HuH-7.5 (cell line): ENCODE data around the gene ABCA13.

Experiments used
- DNase-seq: peaks from one replicate; pipeline ENCODE4 v3.0.0; 2011; ENCODE audit warnings: low spot score

The ABCA13 gene

DNA sequence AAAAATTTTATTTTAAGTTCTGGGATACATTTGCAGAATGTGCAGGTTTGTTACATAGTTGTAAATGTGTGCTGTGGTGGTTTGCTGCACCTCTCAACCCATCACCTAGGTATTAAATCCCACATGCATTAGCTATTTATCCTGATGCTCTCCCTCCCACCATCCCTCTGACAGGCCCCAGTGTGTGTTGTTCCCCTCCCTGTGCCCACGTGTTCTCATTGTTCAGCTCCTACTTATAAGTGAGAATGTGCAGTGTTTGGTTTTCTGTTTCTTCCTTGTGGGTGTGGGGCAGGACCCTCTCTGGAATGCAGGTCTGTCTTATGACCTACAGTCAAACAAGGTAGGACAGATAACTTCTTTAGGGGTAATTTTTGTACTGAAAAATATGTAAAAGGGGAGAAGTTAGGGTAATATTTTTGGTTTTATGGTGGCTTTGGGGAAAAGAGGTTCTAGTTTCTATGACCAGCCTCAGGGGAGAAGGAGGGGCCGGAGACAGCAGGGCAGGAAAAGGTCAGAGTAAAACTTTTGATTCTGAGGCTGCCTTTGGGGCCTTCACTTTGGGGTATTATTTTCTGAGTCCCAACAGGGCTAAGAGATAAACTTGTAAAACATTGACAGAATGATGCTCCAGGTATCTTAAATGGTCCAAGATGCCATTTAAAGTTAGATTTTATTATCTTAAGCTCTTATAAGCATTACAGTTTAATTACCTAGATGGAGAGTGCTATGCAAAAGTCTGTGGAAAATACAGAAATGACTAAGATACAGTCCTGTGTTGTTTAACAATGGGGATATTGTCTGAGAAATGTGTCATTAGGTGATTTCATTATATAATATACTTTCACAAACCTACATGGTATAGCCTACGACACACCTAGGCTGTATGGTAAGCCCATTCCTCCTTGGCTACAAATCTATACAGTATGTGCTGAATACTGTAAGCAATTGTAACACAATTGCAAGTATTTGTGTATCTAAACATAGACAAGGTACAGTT lies 354.8 kb downstream of the ABCA13 start:
- DNase-seq, result no peak

DNA sequence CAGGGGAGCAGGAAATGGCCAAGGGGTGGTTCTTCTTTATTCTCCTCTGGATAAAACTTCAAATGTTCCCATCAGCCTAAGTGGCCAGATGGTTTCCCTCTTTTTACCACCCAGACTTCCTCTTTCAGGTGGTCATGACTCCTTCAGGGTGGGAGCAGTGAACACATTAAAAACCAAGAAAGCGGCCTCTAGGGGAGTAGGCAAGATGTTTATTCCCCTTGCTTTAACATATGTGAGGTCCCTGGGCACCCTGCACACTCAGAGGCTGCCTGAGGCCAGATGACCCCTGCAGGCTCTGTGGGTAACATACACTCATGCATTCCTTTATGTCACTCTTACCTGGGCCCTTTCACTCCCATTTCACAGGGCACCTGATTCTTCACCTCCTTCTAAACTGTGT lies 357.4 kb downstream of the ABCA13 start:
- DNase-seq, result no peak

DNA sequence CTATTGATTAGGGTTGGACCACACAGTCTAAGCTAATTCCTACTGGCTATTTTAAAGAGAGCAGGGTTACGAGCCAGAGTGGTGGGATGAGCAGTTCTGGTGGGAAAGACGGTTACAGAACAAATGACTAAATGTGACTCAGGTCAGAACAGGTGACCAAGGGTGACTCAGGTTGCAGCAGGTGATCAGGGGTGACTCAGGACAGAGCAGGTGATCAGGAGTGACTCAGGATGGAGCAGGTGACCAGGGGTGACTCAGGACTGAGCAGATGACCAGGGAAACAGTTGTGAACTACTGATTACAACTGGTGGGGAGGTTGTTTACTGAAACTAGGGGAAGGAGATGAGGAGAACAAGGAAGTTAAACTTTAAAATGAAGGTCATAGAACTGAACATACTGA lies 366.3 kb downstream of the ABCA13 start:
- DNase-seq, result no peak

DNA sequence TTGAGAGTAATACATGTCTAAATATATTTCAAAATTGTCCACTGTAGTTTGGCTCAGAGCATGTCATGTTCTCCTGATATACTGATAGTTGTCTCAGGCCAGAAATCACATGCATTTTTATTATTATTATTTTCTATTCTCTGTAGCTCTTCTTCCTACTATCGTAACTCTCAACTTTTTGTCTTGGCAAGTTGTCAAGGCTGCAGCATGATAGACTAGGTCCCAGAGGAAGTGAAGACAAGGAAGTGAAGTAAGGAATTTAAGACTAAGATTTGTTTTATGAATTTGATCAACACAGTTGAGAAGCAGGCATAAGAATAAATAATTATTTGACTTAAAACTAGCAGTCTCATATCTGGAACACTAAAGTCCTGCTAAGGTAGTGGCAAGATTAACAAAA lies 369.5 kb downstream of the ABCA13 start:
- DNase-seq, result no peak

DNA sequence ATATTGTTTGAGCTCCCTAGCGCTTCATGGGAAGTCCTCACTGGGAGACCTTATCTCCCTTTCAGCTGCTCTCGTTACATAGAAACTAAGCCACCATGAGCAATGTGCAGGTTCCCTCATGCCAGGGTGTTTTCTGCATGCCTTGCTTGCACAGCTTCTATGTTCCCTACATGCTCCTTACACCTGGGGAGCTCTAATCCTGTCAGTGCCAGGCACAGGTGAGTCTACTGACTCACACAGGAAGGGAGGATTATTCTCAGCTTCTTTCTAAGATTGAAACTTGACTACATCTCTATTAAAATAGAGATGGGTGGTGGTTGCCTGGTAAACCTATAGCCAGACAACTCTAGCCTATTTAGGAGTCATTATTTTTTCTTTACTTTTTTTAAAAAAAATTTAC lies 377.4 kb downstream of the ABCA13 start:
- DNase-seq, result no peak

DNA sequence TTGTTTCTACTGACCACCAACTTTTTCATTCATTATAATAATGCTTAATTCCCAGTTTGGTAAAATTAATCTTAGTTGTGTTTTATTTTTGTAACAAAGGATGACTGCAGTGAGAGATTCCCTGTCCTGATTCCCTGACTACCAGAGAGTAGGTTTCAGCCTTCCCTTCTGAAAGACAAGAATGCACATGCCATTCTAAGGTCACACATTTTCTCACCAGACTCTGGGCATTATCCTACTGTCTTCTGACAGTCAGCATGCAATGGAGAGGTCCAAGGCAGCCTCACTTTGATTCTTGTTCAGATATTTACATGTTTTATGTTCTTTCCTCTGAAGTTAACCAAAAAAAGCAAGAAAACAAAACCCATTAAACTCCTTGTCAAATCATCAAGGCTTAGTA lies 380.4 kb downstream of the ABCA13 start:
- DNase-seq, result no peak

DNA sequence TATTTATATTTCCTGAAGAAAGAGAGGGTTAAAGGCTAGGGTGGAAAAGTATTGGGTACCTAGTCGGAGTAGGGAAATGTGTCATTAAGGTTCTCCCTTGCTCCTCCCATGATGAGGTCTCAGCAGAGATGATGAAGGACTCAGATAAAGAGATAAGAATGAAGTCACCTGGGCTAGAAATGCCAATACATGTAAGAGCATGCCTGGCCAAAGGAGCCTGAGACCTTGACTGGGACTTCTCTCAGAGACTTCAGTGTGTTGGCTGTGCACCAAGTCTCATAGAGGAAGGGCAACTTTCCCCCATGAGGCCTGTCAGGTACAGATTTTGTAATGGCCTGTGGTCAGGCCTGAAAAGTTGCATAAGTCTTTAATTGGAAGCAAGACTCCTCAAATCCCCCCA lies 392.1 kb downstream of the ABCA13 start:
- DNase-seq, result no peak

DNA sequence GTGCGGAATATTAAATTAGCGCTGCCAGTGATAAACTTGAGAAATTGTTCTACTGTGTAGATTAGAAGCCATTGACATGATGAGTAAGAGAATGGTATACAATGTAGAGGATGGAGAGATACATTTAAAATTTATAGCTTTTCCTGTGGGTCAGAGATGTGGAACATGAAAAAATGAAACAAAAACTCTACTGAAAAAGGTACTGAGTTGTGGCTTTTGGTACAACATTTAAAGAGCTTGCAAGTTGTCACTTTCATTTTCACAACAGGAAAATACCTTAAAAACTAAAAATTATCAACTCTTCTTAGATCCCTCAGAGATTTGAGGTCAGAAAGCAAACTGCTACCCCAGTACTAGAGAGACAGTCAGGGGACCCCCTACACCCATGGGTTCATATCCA lies 404.3 kb downstream of the ABCA13 start:
- no peak for DNase-seq

DNA sequence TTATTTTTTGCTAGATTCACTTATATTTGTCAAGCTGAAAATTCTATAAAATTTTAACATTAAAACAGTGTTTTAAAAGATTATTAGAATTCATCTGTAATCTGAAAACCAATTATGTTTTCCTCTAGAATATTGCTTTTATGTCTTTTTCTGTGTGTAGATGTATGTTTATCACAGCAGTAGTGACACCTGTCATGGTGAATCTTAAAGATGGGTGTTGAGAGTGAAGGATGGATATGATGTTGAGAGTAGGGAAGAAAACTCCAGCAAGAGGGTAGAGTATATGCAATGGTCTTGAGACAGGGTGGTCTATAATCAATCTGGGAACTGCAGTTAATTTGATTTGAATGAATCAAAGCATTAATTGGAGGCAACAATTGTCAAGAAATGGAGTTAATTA lies 416.2 kb downstream of the ABCA13 start:
- DNase-seq, result no peak

DNA sequence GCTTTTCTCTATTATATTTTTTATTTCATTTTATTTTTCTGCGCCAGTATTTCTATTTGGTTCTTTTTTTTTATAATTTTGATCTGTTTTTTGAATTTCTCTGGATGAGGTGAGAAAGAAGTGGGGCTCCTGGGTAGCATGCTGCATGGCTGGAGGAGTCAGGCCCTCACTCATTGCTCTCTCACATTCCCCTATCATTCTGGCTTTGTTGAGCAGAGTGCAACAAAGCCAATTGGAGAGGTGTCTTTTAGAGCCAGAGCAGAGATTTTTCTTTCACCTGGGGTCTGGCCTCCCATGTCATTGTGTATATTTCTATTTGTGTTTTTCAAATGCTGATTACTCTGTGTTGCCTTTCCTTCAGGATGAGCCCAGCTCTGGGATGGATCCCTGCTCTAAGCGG lies 423.1 kb downstream of the ABCA13 start:
- DNase-seq, result no peak

DNA sequence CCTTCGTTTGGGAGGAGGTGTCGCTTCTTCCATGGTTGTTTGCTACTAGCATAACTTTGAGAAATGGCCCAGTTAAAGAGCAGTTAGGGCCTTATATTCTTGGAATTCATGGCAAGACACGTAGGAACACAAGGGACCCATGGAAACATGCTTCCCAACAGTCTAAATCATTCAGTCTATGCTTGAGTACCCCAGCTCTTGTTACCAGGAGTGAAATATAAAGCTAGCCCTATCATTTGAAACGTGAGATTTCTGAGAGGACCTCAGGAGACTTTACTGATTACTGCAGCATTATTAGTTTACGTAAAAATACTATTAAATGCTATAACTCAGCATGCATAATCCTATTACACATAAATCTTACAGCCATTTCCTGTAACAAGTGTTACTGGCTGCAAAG lies 424.5 kb downstream of the ABCA13 start:
- DNase-seq, result no peak

DNA sequence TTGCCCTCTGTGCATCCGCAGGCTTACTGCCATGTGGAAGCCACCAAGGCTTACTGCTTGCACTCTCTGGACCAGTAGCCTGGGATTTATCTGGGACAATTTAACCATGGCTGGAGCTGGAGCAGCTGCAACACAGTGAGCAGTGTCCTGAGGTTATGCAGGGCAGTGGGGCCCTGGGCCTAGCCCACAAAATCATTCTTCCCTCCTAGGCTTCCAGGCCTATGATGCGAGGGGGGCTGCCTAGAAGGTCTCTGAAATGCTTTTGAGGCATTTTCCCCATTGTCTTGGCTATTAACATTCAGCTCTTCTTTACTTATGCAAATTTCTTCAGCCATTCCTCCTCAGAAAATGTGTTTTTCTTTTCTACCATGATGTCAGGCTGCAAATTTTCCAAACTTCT lies 439.4 kb downstream of the ABCA13 start:
- DNase-seq, result no peak

DNA sequence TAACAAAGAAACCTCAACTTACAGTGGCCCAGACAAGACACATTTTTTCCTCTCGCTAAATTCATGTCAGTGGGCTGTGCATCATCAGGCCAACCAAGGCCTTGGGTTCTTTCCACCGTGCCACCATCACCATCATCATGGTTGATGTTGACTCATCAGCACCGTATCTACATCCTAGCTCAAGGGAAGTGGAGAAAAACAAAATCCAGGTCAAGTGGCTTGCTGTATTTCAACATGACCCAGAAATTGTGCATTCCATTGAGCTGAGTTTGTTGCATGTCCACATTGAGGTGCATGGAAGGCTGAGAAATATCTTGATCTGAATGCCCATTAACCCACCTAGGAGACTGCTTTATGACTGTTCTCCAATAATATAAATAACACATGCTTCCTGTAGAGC lies 440.7 kb downstream of the ABCA13 start:
- no peak for DNase-seq

DNA sequence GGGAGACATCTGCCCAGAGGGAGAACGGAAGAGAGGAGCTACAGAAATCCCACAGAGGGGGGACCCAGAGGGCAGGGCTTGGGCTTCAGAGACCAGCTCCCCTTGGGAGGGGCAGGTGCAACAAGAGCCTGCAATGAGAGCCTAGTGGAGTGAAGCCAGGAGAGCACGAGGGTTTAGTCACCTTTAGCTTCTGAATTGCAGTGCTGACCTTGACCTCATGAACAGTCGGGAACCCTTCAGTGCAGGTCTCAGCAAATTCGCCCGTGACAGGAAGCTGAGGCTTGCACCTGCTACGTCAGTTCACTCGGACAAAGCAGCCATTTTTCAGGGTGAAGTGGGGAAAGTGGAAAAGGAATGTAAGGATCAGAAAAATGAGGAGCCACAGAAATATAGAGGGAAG lies 446.2 kb downstream of the ABCA13 start:
- no peak for DNase-seq

DNA sequence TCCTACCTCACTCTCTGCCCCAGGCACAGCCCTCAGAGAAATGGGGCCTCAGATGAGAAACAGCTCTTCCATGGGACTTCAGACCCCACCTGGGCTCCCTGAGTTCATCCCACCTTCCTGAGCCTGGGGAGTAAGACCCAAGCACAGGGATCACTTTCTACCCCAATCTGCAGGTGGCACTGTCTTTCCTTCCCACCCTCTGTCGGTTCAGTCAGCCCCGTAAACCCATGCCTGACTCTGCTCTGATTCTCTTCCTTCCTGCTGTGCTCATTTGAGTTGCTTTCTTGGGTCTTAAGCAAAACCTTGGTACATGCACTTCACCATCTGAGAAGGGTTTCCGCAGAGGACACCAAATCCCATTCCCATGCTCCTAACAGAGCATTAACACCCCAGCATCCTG lies 446.7 kb downstream of the ABCA13 start:
- DNase-seq, result no peak

DNA sequence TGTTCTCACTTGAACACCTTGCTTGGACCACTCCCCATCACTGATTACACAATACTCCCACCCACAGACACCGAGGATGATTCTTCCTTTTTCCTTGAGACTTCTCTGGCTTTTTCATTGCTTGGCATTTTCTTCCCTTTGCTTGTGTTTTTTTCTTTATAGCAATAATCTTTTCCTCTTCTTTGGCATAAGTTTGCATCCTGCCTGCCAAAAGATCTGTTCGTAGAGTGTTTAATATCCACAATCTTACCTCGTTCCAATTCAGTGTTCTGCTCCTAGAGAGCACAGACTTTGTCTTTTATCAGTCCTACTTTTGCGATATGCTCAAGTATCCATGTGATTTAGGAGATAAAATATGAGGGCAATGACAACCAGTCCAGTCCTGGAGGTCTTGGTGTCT lies 449.8 kb downstream of the ABCA13 start:
- no peak for DNase-seq

DNA sequence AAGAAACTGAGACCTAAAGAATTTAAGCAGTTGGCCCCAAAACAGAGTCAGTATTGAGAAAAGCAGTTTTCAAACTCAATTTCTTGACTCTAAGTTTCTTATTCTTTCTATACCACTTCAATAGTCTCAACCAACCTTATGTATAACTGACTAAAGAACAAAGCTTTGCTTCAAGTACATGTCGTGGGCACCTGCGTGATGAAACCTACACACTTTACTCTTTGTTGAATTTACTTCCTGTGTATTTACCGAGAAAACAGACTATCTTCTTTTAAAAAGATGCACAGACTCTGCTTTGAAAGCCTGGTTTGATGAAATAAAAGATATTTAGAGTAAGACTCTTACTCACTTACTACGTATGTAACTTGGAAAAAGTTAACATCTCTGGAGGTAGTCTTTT lies 455.9 kb downstream of the ABCA13 start:
- no peak for DNase-seq

DNA sequence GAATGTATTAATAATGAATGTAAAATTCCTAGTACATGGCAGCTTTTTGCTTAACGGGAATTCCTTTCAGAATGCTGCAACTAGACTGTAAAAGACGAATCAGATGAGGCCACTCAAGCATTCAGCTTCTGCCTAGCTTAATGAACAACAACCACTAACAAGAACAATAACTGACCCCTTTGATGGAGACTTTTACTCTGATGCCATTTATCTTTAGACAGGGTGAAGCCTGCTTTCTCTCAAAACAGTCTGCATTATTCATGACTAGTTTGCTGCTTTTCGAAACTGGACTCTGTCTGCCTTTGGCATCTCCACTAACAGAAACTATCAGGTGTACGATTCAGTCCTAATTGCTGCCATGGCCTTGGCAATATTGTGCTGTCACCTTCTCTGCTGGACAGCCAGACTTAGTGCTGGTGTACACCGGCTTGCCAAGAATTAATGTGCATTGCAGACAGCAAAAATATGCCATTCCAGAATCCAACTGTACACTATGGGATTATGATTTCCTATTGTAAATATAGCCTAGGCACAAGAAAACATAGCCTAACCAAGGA lies 457.6 kb downstream of the ABCA13 start:
- DNase-seq, result no peak

DNA sequence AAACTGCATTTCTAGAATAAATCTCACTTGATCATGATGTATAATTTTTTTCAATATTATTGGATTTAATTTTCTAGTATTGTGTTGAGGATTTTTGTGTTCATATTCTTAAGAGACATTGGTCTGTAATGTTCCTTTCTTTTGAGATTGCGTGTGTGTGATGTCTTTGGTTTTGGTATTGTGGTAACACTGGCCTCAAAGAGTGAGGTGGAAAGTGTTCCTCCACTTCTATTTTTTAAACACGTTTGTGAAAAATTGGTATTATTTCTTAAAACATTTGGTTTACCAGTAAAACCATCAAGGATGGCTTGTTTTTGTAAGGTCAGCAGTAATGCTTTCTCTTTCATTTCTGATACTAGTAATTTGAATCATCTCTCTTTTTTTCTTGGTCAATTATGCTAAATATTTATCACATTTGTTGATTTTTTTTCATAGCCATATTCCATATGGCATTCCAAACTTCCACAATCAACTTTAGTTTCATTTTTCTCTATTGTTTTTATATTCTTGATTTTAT lies 462.9 kb downstream of the ABCA13 start:
- DNase-seq, result no peak

DNA sequence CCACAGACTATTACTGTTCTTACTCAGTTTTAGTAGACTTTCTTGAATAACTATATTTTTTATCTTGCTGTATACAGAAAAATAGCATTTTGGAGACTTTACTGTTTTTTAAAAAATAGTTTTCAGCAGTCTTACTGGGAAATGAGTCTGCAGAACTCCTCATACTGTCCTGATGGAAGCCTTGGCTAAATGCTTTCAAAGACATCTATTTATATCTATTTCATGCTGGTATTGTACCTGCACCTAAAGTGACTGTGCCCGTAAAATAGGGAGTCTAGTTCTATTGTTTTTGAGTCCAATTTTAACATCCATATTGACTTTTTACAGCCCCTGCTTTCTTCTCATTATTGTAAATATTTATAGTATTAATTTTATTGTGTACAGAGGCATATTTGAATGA lies 464.5 kb downstream of the ABCA13 start:
- no peak for DNase-seq

DNA sequence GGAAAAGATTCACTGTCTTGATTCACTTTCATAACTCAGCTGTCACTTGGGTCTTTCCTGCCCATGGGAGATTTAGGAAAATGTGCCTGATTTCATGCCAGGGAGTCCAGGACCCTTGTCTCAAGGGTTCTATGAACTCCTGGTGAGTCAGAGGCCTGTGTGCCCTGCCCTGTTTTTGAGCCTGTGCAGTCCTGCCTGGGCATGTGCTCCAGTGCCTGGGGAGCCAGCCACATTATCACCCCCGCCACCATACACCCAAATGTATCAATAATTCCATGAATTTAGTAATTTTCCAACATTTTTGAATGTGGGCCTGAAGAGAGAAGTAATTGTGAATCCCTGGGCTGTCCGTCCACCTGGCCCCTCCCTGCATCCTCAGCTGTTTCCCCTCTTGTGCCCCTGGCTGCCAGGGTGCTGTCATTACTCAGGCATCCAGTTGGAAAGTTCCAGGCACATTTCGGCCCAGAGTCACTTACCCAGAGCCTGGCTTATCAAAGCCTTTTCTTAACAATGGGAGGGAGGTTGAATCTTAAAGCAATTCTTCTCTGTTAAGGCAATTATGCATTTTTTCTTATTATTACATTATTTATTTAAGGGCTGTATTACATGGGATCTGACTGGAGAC lies 465.2 kb downstream of the ABCA13 start:
- DNase-seq, result no peak

DNA sequence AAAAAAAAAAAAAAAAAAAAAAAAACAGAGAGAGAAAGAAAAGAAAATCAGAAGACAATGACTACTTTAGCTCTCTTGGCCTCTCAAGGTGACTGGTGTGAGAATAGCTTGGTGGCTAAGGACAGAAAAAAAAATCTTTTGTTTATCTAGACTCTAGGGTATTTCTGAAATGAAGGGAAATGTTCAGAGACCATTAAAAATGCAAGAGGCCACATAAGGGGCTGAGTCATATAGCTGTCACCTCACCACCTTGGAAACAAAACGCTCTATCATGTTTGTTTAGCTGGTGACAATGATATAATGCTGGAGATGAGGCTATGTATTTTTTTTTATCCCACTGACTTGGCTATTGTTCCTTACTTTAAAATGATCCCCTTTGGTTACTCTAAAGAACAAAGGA lies 466.1 kb downstream of the ABCA13 start:
- no peak for DNase-seq

DNA sequence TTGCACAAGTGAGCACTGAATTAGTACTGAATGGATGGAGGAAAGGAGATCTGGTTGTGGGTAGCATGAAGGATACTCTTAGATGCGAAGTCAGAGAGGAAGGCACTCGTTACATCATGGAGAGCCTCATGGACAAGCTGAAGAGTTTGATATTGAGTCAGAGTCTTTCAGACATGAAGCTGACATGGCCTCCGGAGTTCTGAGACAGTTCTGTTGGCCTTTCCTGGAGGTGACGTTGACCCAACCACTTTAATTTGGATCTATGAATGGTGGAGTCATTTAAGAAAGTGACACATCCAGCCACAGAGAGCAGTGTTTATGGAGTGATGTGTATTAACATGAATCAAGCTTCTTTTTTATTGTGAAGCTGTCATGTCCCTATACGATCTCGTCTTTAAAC lies 466.8 kb downstream of the ABCA13 start:
- no peak for DNase-seq
